ENCODE results near the gene ETS1. TPM values are rescaled to one million over a fixed set of nuclear protein-coding genes. Genes with fewer than 3 reads are reported as not detected.
A peak's percentile ranks its signal among the peaks of the same experiment; 100 is the strongest.

ETS1 gene
- total RNA-seq, 2 donors from 2014 or later: 15.2 to 30.0 TPM

DNA sequence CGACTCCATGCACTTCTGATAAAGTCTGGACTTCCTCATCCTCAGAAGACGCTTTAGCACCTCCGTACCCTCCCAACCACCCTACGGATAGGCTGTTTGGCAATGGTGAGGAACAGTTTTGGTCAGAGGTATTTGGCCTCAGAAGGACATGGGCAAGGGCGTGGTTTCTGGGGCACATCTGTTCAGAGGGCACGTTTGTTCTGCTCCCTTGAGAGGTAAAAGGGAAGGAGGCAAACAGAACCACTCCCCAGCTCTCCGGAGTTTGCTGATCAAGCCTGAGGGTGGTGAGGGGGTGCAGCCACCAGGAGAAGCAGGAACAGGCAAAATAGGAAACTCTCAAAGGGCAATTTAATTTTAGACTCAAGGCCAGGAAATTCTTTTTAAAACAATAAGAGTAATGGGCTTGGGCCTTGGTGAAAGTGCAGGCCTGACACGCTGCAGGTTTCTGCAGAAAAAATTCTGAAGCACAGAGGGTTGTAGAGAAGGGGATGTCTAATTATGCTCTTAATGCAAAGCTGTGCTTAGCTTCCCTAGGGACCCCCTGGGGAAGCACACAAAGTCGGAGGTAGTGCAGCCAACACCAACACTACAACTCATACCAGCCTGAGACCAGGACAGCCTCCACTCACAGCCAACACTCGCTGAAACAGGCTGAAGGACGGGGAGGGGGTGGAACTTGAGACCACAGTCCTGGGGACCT lies 23.3 kb downstream of the ETS1 start:
- DNase-seq (ENCODE audit: low spot score): no peak
- no peaks in the 10 kb centered on the region for H3K9me3 ChIP-seq
- no peak for TF ChIP-seq POLR2A (IDR thresholded peaks at IDR 0.05)
- TF ChIP-seq POLR2AphosphoS5 (IDR thresholded peaks at IDR 0.05): no peak
- no peak for TF ChIP-seq CTCF (IDR thresholded peaks at IDR 0.05)
- H3K36me3 ChIP-seq: no peaks in the 10 kb centered on the region
- H3K4me1 ChIP-seq (replicated peaks): no peaks in the 10 kb centered on the region
- no peak overlapping the region for H3K4me3 ChIP-seq
- no peak overlapping the region for H3K27ac ChIP-seq
- WGBS: 87% methylated on average over 11 of the region's 11 CpGs
- intact Hi-C loops (cut with DNase I): no loop called here
- no peaks in the 10 kb centered on the region for H3K27me3 ChIP-seq (replicated peaks; ENCODE audit: insufficient read depth)

DNA sequence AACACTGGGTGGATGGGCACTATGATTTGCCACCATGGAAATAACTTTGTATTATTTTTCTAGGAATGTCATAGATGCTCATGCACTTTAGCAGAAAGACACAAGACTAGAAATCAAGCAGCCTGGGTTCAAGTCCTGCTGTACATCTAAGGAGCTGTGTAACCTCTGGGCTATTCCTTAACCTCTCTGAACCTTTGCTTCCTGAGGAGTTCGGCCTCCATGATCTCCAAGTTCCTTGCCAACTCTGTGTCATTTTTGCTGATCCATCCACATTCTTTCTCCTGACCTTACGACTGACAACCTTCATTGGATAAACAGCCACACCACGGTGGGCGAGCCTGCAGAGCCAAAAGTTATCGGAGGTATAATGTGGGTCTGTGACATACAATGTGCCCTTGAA lies 24.1 kb downstream of the ETS1 start:
- DNase-seq (ENCODE audit: low spot score): no peak
- H3K9me3 ChIP-seq: no peaks in the 10 kb centered on the region
- WGBS: 87% methylated on average over 5 of the region's 5 CpGs
- no peaks in the 10 kb centered on the region for H3K4me1 ChIP-seq (replicated peaks)
- H3K27me3 ChIP-seq (replicated peaks; ENCODE audit: insufficient read depth): no peaks in the 10 kb centered on the region
- intact Hi-C loops (cut with DNase I): no loop called here
- H3K36me3 ChIP-seq: no peaks in the 10 kb centered on the region
- no peak overlapping the region for H3K27ac ChIP-seq
- TF ChIP-seq POLR2AphosphoS5 (IDR thresholded peaks at IDR 0.05) (no peak), CTCF (IDR thresholded peaks at IDR 0.05) (no peak), POLR2A (IDR thresholded peaks at IDR 0.05) (no peak)
- no peak overlapping the region for H3K4me3 ChIP-seq

DNA sequence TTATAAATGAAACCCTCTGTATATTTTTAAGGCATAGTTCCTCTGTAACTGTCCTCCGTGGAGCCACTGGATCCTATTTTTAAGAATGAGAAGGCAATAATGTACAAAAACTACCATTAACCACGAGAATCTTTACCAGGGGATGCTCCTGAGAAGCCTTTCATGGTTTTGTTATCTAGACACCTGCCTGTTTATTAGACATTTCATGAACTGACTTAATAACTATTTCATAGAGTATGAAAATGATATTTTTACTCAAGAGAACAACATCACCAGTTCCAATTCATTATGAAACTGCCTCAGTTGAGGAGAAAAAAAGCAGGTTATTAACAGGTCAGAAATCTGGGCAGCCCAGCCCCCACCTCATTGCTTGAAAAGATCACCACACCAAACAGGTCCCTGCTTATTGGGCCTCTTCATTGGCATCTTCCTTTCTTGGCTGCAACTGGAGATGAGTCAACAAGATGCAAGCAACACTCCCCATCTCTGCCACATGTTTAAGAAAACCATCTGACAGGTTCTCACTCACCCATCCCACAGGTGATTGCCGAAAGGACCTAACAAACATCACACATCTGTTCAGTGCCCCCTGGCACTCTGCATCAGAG lies 27.8 kb downstream of the ETS1 start:
- TF ChIP-seq POLR2AphosphoS5 (IDR thresholded peaks at IDR 0.05) (no peak), POLR2A (IDR thresholded peaks at IDR 0.05) (no peak), CTCF (IDR thresholded peaks at IDR 0.05) (no peak)
- H3K4me3 ChIP-seq: no peak overlapping the region
- no peak for DNase-seq (ENCODE audit: low spot score)
- no peaks in the 10 kb centered on the region for H3K9me3 ChIP-seq
- H3K36me3 ChIP-seq: no peaks in the 10 kb centered on the region
- H3K27me3 ChIP-seq (replicated peaks; ENCODE audit: insufficient read depth): no peaks in the 10 kb centered on the region
- H3K27ac ChIP-seq: no peak overlapping the region
- intact Hi-C loops (cut with DNase I): no loop called here
- 82% methylated on average over 3 of the region's 3 CpGs for WGBS
- no peaks in the 10 kb centered on the region for H3K4me1 ChIP-seq (replicated peaks)

DNA sequence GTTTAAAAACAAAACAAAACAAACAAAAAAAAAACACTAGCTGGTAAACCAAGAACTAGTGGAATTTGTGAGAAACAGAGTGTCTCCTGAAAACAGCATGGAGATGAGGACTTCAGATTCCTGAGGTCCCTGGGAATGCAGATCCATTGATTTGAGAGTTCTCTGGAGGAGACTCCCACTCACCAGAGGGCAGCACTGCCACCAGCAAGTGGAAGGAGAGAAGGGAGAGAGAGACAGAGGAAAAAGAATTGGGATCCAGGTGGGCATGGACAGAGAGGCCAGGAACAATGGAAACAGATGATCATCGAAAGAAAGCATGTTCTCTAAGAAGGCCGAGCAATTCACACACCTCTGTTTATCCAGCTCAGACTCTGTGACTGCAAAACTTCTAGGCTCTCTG lies 31.8 kb downstream of the ETS1 start:
- intact Hi-C loops (cut with DNase I): no loop called here
- DNase-seq (ENCODE audit: low spot score): no peak
- TF ChIP-seq CTCF (IDR thresholded peaks at IDR 0.05) (peak in 1 of 4 experiments; percentile 10), POLR2AphosphoS5 (IDR thresholded peaks at IDR 0.05) (no peak), POLR2A (IDR thresholded peaks at IDR 0.05) (no peak)
- H3K36me3 ChIP-seq: no peaks in the 10 kb centered on the region
- H3K4me3 ChIP-seq: no peak overlapping the region
- 91% methylated on average over 2 of the region's 2 CpGs for WGBS
- no peaks in the 10 kb centered on the region for H3K27me3 ChIP-seq (replicated peaks; ENCODE audit: insufficient read depth)
- no peak overlapping the region for H3K27ac ChIP-seq
- H3K4me1 ChIP-seq (replicated peaks): no peaks in the 10 kb centered on the region
- no peaks in the 10 kb centered on the region for H3K9me3 ChIP-seq

Data from prostate gland (tissue), 2 donors.